HG02885 (cell line): ENCODE measurements around the gene GALK2.
"Not testable (repeated sequence)": the region's sequence is repeated elsewhere in the genome, so short reads cannot be mapped to it uniquely, and the experiment has no call there.

Source experiments
- ATAC-seq: cut with Tn5 transposase; IDR thresholded peaks from one replicate; pipeline ENCODE4 v1.9.1; 2021; ENCODE audit warnings: mild to moderate bottlenecking; ENCODE audit not compliant: unreplicated experiment, poor library complexity

GALK2 gene

GRCh38 chr15:49323207-49323606, 153.2 kb downstream of the GALK2 start:
- ATAC-seq, result no peak

GRCh38 chr15:49327927-49328326, 157.9 kb downstream of the GALK2 start:
- ATAC-seq, result no peak

GRCh38 chr15:49328941-49329340, 158.9 kb downstream of the GALK2 start:
- ATAC-seq, result no peak

GRCh38 chr15:49330166-49330565, 160.1 kb downstream of the GALK2 start:
- no peak for ATAC-seq

- ATAC-seq, result no peak
These were observed 161.4 kb downstream of the GALK2 start for GRCh38 chr15:49331442-49331841.

GRCh38 chr15:49331951-49332350, 161.9 kb downstream of the GALK2 start:
- ATAC-seq, result no peak

- ATAC-seq, result no peak
These were observed 169.6 kb downstream of the GALK2 start for GRCh38 chr15:49339656-49340055.

- no peak for ATAC-seq
These were observed 173.5 kb downstream of the GALK2 start for GRCh38 chr15:49343546-49343945.

GRCh38 chr15:49354439-49354838, 184.4 kb downstream of the GALK2 start:
- ATAC-seq, result not testable (repeated sequence)

- no peak for ATAC-seq
These were observed 191.3 kb downstream of the GALK2 start for GRCh38 chr15:49361370-49361769.

GRCh38 chr15:49366496-49366895, 196.4 kb downstream of the GALK2 start:
- no peak for ATAC-seq

- ATAC-seq, result no peak
These were observed 200.7 kb downstream of the GALK2 start for GRCh38 chr15:49370782-49371181.

- ATAC-seq, result no peak
These were observed 202.3 kb downstream of the GALK2 start for GRCh38 chr15:49372366-49372765.

- no peak for ATAC-seq
These were observed 209.9 kb downstream of the GALK2 start for GRCh38 chr15:49379996-49380395.

GRCh38 chr15:49380912-49381311, 210.9 kb downstream of the GALK2 start:
- ATAC-seq, result no peak
